HepG2 (cell line): ENCODE results near the gene DNAJC12. TPM values are rescaled to one million over a fixed set of nuclear protein-coding genes. Genes with fewer than 3 reads are reported as not detected.

Source experiments
- AGO1 ChIP-seq: fragments of 200-400 bp; formaldehyde crosslinking; IDR thresholded peaks from 2 replicates; pipeline ENCODE4 v1.6.1; 2017; ENCODE audit warnings: mild to moderate bottlenecking, low read depth, low read length, moderate library complexity; ENCODE audit not compliant: poor library complexity, severe bottlenecking
- FOXA1 ChIP-seq, 2 experiments: fragments of 450-650 bp in 1 of 2; sonication (generic) in 1 of 2; formaldehyde crosslinking in 1 of 2; IDR thresholded peaks; 2 replicates each; pipeline versions ENCODE4 v1.4.0 to v1.6.1; 2016 to 2020; ENCODE audit warnings: missing genetic modification reagents in 1 of 2
- KDM6A ChIP-seq: IDR thresholded peaks from 2 replicates; pipeline ENCODE4 v1.6.1; 2016; ENCODE audit warnings: low read depth
- NPAS2 ChIP-seq: sonication (generic); formaldehyde crosslinking; IDR thresholded peaks from 2 replicates; pipeline ENCODE4 v1.8.0; 2022; ENCODE audit warnings: mild to moderate bottlenecking, missing genetic modification reagents, borderline replicate concordance
- RCOR2 ChIP-seq: IDR thresholded peaks from 2 replicates; pipeline ENCODE4 v1.6.1; 2016; ENCODE audit warnings: missing biosample characterization, missing genetic modification reagents
- STAT6 ChIP-seq: sonication (generic); formaldehyde crosslinking; IDR thresholded peaks from 2 replicates; pipeline ENCODE4 v1.4.0; 2020; ENCODE audit warnings: missing genetic modification reagents, mild to moderate bottlenecking, borderline replicate concordance
- TEAD3 ChIP-seq: optimal IDR thresholded peaks from 2 replicates; pipeline ENCODE3; 2016; ENCODE audit warnings: borderline replicate concordance
- USF2 ChIP-seq, 2 experiments: sonication (generic) in 1 of 2; formaldehyde crosslinking in 1 of 2; IDR thresholded peaks; 2 replicates each; pipeline versions ENCODE4 v1.5.1 to v1.6.1; 2011 to 2020; ENCODE audit warnings: borderline replicate concordance in 1 of 2, low read depth in 1 of 2, low read length in 1 of 2, mild to moderate bottlenecking in 1 of 2, missing genetic modification reagents in 1 of 2, moderate library complexity in 1 of 2
- ZBTB26 ChIP-seq: IDR thresholded peaks from 2 replicates; pipeline ENCODE4 v1.6.1; 2016; ENCODE audit warnings: missing compliant biosample characterization, missing genetic modification reagents, borderline replicate concordance
- ZNF484 ChIP-seq: sonication (generic); formaldehyde crosslinking; IDR thresholded peaks from 2 replicates; pipeline ENCODE4 v1.5.1; 2020; ENCODE audit warnings: mild to moderate bottlenecking, low read depth, missing genetic modification reagents, borderline replicate concordance
- polyA plus RNA-seq, 8 experiments: library from polyadenylated mRNA; depleted of rRNA in 3 of 8; stranded (reverse) in 7 of 8; unstranded in 1 of 8; fragments of >200 nt; fragmentation: Illumina TruSeq in 4 of 8; extraction: Trizol in 4 of 8; gene quantifications; 2 replicates each; pipeline versions ENCODE4 v1.2.1 to v1.2.3, GENCODE V29; 2011 to 2016; ENCODE audit warnings: low read depth in 4 of 8, missing spikeins in 1 of 8, mixed read lengths in 1 of 8; ENCODE audit not compliant: insufficient read depth in 1 of 8
- total RNA-seq, 5 experiments: library from RNA; depleted of rRNA; stranded (reverse); fragments of >200 nt; fragmentation: Illumina TruSeq; extraction: Trizol; gene quantifications; 2 replicates each; pipeline ENCODE4 v1.2.3, GENCODE V29; 2016; ENCODE audit warnings: low read depth in 1 of 5
- TF ChIP-seq, protein P1 (sequence below): sonication (generic); formaldehyde crosslinking; IDR thresholded peaks from 2 replicates; pipeline ENCODE4 v1.8.0; 2022; ENCODE audit warnings: mild to moderate bottlenecking, missing genetic modification reagents
- TF ChIP-seq, protein P2 (sequence below): sonication (generic); formaldehyde crosslinking; IDR thresholded peaks from 2 replicates; pipeline ENCODE4 v1.5.0; 2020; ENCODE audit warnings: missing genetic modification reagents
- TF ChIP-seq, protein P3 (sequence below): sonication (generic); formaldehyde crosslinking; IDR thresholded peaks from 2 replicates; pipeline ENCODE4 v1.4.0; 2020; ENCODE audit warnings: mild to moderate bottlenecking, missing genetic modification reagents, borderline replicate concordance

Gene DNAJC12
- total and polyA plus RNA-seq, 2 of the 13 experiments (the other 11 are each of a cell fraction or from before 2014, with no cell fraction given) = 11.6 to 43.9 TPM

- TF ChIP-seq STAT6 (CRISPR knock-in tag) (no peak), TEAD3 (CRISPR knock-in tag) (peak; percentile 50), ZNF484 (CRISPR knock-in tag) (no peak), FOXA1 (IDR thresholded peaks at IDR 0.05) (no peak), FOXA1 (CRISPR knock-in tag; IDR thresholded peaks at IDR 0.05) (0 out of 2 replicates have a peak, but pooled peaks have one; percentile 26), KDM6A (CRISPR knock-in tag) (peak; percentile 57; the same call in 1 of the 2 replicates), NPAS2 (CRISPR knock-in tag) (no peak), USF2 (IDR thresholded peaks at IDR 0.05; ENCODE audit: low read depth, low read length) (peak; percentile 33; the same call in 1 of the 2 replicates), USF2 (CRISPR knock-in tag; IDR thresholded peaks at IDR 0.05; ENCODE audit: borderline replicate concordance) (peak; percentile 61; the same call in 1 of the 2 replicates), AGO1 (no peak), RCOR2 (CRISPR knock-in tag) (0 out of 2 replicates have a peak, but pooled peaks have one; percentile 53), ZBTB26 (CRISPR knock-in tag) (0 out of 2 replicates have a peak, but pooled peaks have one; percentile 38)
- TF ChIP-seq, protein P1, sequence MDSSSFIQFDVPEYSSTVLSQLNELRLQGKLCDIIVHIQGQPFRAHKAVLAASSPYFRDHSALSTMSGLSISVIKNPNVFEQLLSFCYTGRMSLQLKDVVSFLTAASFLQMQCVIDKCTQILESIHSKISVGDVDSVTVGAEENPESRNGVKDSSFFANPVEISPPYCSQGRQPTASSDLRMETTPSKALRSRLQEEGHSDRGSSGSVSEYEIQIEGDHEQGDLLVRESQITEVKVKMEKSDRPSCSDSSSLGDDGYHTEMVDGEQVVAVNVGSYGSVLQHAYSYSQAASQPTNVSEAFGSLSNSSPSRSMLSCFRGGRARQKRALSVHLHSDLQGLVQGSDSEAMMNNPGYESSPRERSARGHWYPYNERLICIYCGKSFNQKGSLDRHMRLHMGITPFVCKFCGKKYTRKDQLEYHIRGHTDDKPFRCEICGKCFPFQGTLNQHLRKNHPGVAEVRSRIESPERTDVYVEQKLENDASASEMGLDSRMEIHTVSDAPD (CRISPR knock-in tag) = no peak
- TF ChIP-seq, protein P2, sequence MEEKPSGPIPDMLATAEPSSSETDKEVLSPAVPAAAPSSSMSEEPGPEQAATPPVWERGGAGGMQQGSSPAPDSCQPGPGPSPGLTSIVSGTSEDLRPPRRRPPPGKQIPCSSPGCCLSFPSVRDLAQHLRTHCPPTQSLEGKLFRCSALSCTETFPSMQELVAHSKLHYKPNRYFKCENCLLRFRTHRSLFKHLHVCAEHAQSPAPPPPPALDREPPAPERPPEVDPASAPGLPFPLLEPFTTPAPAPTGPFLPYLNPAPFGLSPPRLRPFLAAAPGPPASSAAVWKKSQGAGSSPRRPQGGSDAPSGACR (CRISPR knock-in tag) = 0 out of 2 replicates have a peak, but pooled peaks have one; percentile 34
- TF ChIP-seq, protein P3, sequence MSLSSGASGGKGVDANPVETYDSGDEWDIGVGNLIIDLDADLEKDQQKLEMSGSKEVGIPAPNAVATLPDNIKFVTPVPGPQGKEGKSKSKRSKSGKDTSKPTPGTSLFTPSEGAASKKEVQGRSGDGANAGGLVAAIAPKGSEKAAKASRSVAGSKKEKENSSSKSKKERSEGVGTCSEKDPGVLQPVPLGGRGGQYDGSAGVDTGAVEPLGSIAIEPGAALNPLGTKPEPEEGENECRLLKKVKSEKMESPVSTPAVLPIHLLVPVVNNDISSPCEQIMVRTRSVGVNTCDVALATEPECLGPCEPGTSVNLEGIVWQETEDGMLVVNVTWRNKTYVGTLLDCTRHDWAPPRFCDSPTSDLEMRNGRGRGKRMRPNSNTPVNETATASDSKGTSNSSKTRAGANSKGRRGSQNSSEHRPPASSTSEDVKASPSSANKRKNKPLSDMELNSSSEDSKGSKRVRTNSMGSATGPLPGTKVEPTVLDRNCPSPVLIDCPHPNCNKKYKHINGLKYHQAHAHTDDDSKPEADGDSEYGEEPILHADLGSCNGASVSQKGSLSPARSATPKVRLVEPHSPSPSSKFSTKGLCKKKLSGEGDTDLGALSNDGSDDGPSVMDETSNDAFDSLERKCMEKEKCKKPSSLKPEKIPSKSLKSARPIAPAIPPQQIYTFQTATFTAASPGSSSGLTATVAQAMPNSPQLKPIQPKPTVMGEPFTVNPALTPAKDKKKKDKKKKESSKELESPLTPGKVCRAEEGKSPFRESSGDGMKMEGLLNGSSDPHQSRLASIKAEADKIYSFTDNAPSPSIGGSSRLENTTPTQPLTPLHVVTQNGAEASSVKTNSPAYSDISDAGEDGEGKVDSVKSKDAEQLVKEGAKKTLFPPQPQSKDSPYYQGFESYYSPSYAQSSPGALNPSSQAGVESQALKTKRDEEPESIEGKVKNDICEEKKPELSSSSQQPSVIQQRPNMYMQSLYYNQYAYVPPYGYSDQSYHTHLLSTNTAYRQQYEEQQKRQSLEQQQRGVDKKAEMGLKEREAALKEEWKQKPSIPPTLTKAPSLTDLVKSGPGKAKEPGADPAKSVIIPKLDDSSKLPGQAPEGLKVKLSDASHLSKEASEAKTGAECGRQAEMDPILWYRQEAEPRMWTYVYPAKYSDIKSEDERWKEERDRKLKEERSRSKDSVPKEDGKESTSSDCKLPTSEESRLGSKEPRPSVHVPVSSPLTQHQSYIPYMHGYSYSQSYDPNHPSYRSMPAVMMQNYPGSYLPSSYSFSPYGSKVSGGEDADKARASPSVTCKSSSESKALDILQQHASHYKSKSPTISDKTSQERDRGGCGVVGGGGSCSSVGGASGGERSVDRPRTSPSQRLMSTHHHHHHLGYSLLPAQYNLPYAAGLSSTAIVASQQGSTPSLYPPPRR (CRISPR knock-in tag) = peak; percentile 22; the same call in 1 of the 2 replicates
Measured at GRCh38 chr10:67827811-67828210, 10.2 kb downstream of the DNAJC12 start (continued).
